Fibroblast of lung (primary cell): ENCODE measurements around the gene CPT1A.

ENCODE experiments used
- CTCF ChIP-seq, 2 donors: IDR thresholded peaks in 1 of 2; conservative IDR thresholded peaks in 1 of 2; 1 replicate in 1 of 2; 2 replicates in 1 of 2; pipeline ENCODE4 v1.5.1; 2011 to 2012; ENCODE audit warnings: low read length in 2 of 2, control low read depth in 1 of 2, inconsistent platforms in 1 of 2, low read depth in 1 of 2, mild to moderate bottlenecking in 1 of 2
- EZH2 ChIP-seq: IDR thresholded peaks from 2 replicates; pipeline ENCODE4 v1.5.1; 2012; ENCODE audit warnings: low read length, control low read depth, mild to moderate bottlenecking; ENCODE audit errors: missing control alignments

DNA sequence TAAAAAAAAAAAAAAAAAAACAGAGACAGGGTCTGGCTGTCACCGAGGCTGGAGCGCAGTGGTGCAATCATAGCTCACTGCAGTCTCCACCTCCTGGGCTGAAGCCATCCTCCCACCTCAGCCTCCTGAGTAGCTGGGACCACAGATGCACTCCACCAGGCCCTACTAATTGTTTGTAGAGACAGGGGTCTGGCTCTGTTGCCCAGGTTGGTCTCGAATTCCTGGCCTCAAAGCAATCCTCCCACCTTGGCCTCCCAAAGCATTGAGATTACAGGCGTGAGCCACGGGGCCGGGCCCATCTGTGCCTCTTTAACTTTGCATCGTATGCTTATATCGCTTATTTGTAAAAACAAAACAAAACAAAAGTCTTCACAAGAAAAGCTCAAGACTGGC, 3.1 kb downstream of the CPT1A start:
- TF ChIP-seq CTCF (conservative IDR thresholded peaks at IDR 0.05 in 1 of 2, IDR thresholded peaks at IDR 0.05 in 1 of 2; ENCODE audit: low read depth in 1 of 2, low read length in 2 of 2) (no peak), EZH2 (no peak)
